ENCODE measurements around the gene SMARCC2. TPM values are rescaled to one million over a fixed set of nuclear protein-coding genes. Genes with fewer than 3 reads are reported as not detected.
"Not testable (repeated sequence)": the region's sequence is repeated elsewhere in the genome, so short reads cannot be mapped to it uniquely, and the experiment has no call there.

The SMARCC2 gene
- polyA plus RNA-seq, 1 donor, result 67.8 TPM

GRCh38 chr12:56163533-56164344 lies 25.5 kb downstream of the SMARCC2 start:
- no peak for DNase-seq

DNA sequence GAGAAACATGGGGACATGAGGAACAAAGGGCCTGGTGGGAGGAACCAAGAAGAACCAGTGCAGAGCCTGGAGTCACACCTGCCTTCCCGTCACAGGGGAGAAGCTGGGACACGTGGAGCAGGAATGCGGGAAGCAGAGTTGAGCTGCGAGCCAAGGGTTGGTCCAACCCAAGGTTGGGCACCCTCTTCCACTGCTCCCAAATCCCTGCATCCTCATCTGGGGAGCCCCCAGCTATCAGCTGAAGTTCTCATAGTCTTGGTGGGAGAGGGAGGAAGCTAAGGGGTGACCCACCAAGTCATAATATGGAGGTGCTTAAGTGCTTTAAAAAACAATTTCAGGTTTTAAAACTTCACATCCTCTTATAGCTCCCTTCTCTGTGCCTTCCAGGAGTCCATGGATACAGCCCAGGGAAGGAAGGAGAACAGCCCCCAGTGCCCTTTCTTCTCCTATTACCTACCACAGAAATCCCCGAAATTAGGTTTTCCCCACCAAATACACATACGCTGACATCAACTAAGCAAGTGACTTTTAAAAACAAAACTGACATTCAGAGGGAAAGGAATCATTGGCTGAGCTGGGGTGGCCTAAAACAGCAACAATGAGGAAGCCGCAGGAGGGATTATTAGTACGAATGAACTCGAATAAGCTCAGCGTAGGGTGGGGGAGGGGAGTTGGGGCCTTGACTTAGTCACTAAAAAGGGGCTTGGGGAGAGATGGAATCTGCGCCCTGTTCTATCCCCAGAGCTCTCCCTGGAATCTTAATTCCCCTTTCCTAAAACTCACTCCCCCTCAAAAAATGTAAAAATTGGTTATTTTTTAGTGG lies 26.6 kb downstream of the SMARCC2 start:
- DNase-seq, result no peak

DNA sequence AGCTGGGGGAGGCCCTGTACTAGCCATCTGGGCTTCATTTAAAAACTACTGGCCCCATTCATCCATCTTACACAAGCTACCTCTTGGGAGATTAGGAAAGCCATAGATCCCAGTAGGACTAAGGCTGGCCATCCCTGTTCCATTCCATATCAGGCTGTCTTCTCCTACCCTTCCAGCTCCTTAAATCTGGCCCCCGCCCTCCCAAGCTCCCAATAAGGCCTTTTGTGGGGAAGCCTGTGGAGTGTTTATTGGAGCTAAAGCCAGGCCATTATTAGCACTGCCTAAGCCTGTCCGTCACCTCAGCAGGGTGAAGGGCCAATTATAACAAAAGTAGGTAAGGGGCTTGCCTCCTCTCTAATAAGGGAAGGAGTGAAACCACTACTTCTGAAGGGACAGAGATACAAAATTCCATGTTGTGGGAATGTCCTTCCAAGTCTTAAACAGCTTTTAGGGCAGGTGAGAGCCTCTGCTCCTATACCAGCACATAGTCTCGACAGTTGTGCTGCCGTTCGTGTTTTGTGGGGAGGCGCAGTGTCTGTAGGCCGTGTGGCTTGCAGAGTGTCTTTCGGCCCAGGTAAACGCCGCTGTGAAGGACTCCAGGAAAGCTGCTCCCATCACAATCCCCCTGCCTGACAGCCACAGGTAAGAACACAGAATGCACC lies 27.5 kb downstream of the SMARCC2 start:
- no peak for DNase-seq

GRCh38 chr12:56160894-56161689 lies 28.2 kb downstream of the SMARCC2 start:
- no peak for DNase-seq

GRCh38 chr12:56160193-56160763 lies 29.0 kb downstream of the SMARCC2 start:
- DNase-seq, result no peak

DNA sequence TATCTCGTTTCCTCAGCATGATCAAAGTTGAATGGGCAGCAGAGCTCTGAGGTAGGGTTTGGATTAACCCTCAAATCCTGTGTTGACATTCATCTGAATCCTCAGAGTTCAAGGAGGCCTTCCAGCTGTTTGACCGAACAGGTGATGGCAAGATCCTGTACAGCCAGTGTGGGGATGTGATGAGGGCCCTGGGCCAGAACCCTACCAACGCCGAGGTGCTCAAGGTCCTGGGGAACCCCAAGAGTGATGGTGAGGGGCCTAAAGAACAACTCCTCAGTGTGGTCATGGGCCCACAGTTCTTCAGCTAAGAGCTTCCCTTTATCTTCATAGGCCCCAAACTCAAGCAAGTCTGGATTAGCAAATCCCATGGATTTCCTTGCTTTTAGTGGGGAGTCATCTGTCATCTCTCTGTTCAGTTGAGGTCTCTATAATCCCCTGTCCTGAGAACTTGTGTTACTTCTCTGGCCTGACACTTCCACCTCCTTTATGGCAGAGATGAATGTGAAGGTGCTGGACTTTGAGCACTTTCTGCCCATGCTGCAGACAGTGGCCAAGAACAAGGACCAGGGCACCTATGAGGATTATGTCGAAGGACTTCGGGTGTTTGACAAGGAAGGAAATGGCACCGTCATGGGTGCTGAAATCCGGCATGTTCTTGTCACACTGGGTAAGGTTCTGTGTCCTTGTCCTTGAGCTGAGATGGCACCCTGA lies 29.6 kb downstream of the SMARCC2 start:
- DNase-seq, result no peak

DNA sequence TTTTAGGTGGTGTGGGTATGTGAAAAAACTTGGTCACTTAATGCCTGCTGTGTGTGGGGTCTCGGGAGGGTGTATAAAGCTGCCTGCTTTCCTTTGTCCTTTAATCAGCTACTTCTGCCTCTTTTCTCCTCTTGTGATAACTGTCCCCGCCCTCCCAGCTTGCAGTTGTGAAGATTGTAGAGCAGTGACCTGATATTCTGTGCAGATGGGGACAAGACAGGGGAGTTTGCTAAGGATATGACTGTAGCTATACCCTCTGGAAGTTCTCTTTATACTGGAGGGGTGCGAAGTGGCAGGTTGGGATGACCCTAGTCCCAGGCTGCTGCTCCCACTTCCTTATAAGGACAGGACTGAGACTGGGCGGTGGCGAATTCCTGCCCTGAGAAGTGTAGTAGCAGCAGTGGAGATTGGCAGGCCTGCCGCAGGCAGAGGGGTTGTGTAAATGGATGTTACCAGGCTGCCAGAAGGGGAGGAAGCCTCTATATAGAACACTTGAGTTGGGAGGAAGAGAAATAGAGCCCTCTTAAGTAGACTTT lies 30.3 kb downstream of the SMARCC2 start:
- DNase-seq, result peak; percentile 48

GRCh38 chr12:56158029-56158925 lies 31.0 kb downstream of the SMARCC2 start, which contains the start of gene MYL6:
MYL6 (plus strand) TSS chr12:56158359; CDS start chr12:56158402, 43 bp downstream.
- peak; percentile 97 for DNase-seq

- peak; percentile 88 for DNase-seq
Observed at GRCh38 chr12:56157201-56158028, 31.9 kb downstream of the SMARCC2 start.

- not testable (repeated sequence) for DNase-seq
Observed at GRCh38 chr12:56156464-56157200, 32.7 kb downstream of the SMARCC2 start.

GRCh38 chr12:56155256-56155845 lies 33.9 kb downstream of the SMARCC2 start:
- no peak for DNase-seq

DNA sequence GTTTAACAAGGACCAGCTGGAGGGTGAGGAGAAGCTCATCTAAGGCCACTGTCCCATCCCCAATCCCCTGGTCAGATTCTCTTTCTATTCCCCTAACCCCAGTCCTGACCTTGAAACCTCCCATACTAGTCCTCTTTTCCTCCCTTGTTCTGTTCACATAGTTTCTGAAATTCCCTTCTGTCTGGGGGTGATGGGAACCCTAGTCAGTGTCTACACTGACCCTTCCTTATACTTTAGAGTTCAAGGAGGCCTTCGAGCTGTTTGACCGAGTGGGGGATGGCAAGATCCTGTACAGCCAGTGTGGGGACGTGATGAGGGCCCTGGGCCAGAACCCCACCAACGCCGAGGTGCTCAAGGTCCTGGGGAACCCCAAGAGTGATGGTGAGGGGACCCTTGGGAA lies 34.5 kb downstream of the SMARCC2 start:
- no peak for DNase-seq

GRCh38 chr12:56154246-56154771 lies 35.0 kb downstream of the SMARCC2 start:
- no peak for DNase-seq

DNA sequence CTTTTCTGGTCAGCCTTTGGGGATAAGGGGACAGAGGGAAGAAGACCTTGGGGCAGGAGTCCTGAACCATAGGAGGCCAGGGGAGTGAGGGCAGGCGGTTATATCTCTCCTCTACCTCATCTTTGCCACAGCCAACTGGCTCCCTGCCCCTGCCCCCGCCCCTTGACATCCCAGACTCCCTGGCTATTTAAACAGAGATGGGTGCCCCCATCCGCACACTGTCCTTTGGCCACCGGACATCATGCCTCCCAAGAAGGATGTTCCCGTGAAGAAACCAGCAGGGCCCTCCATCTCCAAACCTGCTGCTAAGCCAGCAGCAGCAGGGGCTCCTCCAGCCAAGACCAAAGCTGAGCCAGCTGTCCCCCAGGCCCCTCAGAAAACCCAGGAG lies 35.6 kb downstream of the SMARCC2 start:
- DNase-seq, result no peak

- DNase-seq, result no peak
Observed at GRCh38 chr12:56152756-56153677, 36.3 kb downstream of the SMARCC2 start.

GRCh38 chr12:56152132-56152755 lies 37.0 kb downstream of the SMARCC2 start, which contains the start of gene MYL6B:
MYL6B (plus strand) TSS chr12:56152587; CDS start chr12:56153919, 1,332 bp downstream.
- peak; percentile 96 for DNase-seq
